GM18951 (cell line): Measurements from ENCODE around the gene LDB2.

ENCODE experiments used
- POLR2A ChIP-seq: IDR thresholded peaks from 4 replicates; pipeline ENCODE4 v1.6.1; 2011; ENCODE audit warnings: mild to moderate bottlenecking; ENCODE audit not compliant: insufficient read length, insufficient read depth; ENCODE audit errors: extremely low read depth
- in situ Hi-C: fragments of 300-500 bp; cut with MboI; formaldehyde crosslinking; loops from one replicate; pipeline ENCODE4 v1.12.0; 2022; ENCODE audit warnings: low sequenced_read_pairs, mixed read lengths, inconsistent platforms; ENCODE audit not compliant: unreplicated experiment

Gene LDB2

GRCh38 chr4:16516796-16517439, 381.5 kb downstream of the LDB2 start:
- in situ Hi-C loops = no loop called here
- no peak for TF ChIP-seq POLR2A

- no peak for TF ChIP-seq POLR2A
- in situ Hi-C loops = no loop called here
Measured at GRCh38 chr4:16513876-16514275, 384.6 kb downstream of the LDB2 start.

GRCh38 chr4:16508968-16509367, 389.5 kb downstream of the LDB2 start:
- TF ChIP-seq POLR2A = no peak
- in situ Hi-C loops = no loop called here

- in situ Hi-C loops = no loop called here
- TF ChIP-seq POLR2A = no peak
Measured at GRCh38 chr4:16505726-16506125, 392.7 kb downstream of the LDB2 start.

GRCh38 chr4:16505267-16505666, 393.2 kb downstream of the LDB2 start:
- in situ Hi-C loops = no loop called here
- TF ChIP-seq POLR2A = no peak

- in situ Hi-C loops = no loop called here
- TF ChIP-seq POLR2A = no peak
Measured at GRCh38 chr4:16503421-16504100, 394.9 kb downstream of the LDB2 start.

- no peak for TF ChIP-seq POLR2A
- in situ Hi-C loops = no loop called here
Measured at GRCh38 chr4:16498978-16499377, 399.5 kb downstream of the LDB2 start.

GRCh38 chr4:16496501-16496900, 401.9 kb downstream of the LDB2 start:
- no peak for TF ChIP-seq POLR2A
- in situ Hi-C loops = no loop called here

- no peak for TF ChIP-seq POLR2A
- in situ Hi-C loops = no loop called here
Measured at GRCh38 chr4:16492872-16493271, 405.6 kb downstream of the LDB2 start.

- in situ Hi-C loops = no loop called here
- no peak for TF ChIP-seq POLR2A
Measured at GRCh38 chr4:16489226-16489625, 409.2 kb downstream of the LDB2 start.

GRCh38 chr4:16488084-16488483, 410.4 kb downstream of the LDB2 start:
- TF ChIP-seq POLR2A = no peak
- in situ Hi-C loops = no loop called here

- in situ Hi-C loops = no loop called here
- TF ChIP-seq POLR2A = no peak
Measured at GRCh38 chr4:16484711-16485110, 413.7 kb downstream of the LDB2 start.

- TF ChIP-seq POLR2A = no peak
- in situ Hi-C loops = no loop called here
Measured at GRCh38 chr4:16483540-16483939, 414.9 kb downstream of the LDB2 start.

- no peak for TF ChIP-seq POLR2A
- in situ Hi-C loops = no loop called here
Measured at GRCh38 chr4:16480011-16480410, 418.4 kb downstream of the LDB2 start.
